Putamen (tissue), 1 donor: ENCODE measurements around the gene STX2.
"Not testable (repeated sequence)": the region's sequence is repeated elsewhere in the genome, so short reads cannot be mapped to it uniquely, and the experiment has no call there.

ENCODE experiments used
- DNase-seq: peaks from one replicate; pipeline ENCODE4 v3.0.0-alpha.2; 2016; ENCODE audit warnings: low spot score

STX2 gene

GRCh38 chr12:130764475-130765185, 74.4 kb downstream of the STX2 start:
- no peak for DNase-seq

GRCh38 chr12:130764073-130764472, 75.0 kb downstream of the STX2 start:
- no peak for DNase-seq

GRCh38 chr12:130762319-130762675, 76.8 kb downstream of the STX2 start:
- DNase-seq, result no peak

DNA sequence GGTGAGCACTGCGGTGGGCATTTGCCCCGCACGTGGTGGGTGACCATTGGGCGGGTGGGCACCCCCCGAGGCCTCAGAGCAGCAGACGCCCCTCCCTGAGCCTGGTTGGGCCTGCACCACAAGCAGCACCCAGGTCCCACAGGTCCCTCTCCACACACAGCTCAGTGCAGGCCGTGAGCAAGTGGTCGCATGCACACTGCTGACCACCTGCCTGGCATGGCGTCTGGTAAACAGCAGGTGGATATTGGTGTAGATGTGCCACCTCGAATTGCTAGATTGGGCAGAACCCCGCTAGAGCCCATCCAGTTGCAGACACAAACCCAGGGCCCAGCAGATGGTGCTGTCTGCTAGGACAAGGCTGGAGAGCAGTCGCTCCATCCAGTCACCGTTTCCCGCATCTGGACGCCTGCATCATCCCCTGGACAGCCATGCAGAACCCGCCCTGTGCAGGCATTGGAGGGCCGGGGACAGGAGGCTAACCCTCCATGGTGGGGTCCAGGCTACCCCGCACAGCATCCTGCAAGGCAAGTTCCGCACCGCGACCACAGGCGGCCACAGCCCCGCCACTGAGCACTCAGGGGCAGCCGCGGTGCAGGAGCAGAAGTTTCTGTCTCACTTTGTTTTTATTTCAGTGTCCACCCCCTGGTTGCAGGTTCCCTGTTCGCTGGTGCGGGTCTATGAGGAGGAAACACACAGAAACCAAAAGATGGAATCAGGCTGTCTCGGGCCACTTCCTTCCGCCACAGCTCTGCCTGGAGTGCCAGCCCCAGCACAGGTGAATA, 77.3 kb downstream of the STX2 start:
- DNase-seq, result peak; percentile 12

DNA sequence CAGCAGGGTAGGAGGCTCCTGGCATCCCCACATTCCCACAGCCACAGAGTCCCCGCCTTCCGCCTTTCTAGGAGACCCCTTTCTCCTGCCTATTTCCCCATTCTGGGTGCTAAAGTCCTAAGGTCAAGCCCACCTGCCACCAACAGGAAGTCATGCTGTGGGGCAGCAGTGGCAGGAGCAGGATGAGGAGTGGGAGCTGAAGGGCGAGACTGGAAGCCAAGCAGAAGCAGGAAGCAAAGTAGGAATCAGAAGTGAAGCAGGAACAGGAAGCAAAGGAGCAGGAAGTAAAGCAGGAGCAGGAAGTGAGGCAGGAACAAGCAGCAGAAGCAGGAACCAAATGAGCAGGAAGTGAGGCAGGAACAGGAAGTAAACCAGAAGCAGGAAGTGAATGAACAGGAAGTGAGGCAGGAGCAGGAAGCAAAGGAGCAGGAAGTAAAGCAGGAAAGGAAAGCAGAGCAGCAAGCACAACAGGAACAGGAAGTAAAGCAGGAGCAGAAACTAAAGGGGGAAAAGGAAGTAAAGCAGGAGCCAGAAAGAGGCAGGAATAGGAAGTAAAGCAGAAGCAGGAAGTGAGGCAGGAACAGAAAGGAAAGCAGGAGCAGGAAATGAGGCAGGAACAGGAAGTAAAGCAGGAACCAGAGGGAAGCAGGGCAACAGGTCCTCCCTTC, 84.7 kb downstream of the STX2 start:
- DNase-seq, result no peak

GRCh38 chr12:130752692-130753230, 86.3 kb downstream of the STX2 start:
- DNase-seq, result no peak

DNA sequence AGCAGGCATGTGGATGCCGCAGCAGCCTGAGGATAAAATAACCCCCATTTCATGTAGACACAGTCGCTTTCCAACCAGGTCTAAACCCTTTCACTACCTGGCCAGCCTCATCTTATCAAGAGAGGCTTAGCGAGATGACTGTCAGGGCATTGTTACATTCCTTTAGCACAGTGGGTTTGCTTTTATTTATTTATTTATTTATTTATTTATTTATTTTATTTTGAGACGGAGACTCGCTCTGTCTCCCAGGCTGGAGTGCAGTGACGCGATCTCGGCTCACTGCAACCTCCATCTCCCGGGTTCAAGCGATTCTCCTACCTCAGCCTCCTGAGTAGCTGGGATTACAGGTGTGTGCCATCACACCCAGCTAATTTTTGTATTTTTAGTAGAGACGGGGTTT, 87.0 kb downstream of the STX2 start:
- DNase-seq, result not testable (repeated sequence)

DNA sequence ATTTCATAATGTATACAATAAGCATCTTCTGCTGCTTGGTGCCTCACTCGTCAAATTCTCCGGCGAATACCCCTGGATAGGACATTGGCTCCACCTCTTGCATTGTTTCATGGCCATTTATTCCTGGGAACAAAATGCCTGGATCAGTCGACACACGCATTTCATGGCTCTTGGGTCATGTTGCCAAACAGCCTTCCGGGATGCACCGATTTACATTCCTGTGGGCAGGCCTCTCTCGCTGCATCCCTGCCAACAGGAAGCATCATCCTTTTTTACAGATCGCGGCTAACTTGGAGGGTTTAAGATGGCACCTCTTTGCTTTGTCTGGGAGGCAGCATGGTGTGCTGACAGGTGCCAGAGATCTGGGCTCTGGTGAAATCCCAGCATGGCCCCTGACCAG, 90.3 kb downstream of the STX2 start:
- no peak for DNase-seq

- DNase-seq, result peak; percentile 56
Observed at GRCh38 chr12:130747867-130748740, 90.9 kb downstream of the STX2 start.

DNA sequence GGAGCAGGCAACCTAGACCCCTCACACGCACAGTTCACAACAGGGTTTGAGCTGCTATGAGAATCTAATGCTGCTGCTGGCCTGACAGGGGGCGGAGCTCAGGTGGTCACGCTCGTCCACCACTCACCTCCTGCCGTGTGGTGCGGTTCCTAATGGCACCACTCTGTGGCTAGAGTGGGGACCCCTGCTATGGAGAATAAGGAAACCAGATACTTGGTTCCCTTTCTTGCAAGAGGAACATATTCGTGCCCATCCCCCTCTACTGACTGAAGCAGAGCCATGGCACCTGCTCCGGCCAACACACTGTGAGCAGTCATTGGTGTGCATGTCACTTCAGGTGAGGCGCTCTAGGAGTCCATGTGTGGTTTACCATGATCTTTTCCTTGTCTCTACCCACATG, 92.5 kb downstream of the STX2 start:
- no peak for DNase-seq

DNA sequence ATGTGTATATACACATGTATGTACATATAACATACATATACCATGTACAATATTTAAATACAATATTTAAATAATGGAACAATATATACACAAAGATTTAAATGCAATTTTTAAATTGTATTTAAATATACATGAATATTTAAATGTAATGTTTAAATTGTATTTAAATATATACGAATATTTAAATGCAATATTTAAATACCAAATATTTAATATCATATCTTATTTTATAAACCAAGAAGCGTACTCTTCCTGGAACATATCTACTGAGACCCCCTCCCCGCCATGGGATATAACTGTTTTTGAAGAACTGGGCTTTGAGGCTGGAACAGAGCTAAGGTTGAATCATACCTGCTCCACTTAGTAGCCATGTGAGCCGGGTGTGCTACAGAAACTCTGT, 93.1 kb downstream of the STX2 start:
- DNase-seq, result no peak

- no peak for DNase-seq
Observed at GRCh38 chr12:130744274-130744673, 94.8 kb downstream of the STX2 start.

DNA sequence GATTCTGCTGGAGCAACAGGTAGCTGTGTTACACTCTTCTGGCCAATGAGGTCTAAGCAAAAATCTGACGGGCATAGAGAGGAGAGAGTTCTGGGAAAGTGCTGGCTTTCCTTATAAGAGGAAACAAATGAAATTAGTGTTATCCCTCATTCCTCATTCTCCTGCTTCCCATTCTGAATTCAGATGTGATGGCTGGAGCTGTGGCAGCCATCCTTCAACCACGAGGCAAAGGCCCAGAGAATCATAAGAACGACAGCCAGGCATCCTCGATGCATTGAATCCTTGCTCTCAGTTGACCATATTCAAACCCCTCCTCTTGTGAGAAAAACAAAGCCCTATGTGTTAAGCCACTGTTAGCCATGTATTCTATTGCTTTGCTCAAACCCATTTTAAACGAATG, 95.4 kb downstream of the STX2 start:
- no peak for DNase-seq

DNA sequence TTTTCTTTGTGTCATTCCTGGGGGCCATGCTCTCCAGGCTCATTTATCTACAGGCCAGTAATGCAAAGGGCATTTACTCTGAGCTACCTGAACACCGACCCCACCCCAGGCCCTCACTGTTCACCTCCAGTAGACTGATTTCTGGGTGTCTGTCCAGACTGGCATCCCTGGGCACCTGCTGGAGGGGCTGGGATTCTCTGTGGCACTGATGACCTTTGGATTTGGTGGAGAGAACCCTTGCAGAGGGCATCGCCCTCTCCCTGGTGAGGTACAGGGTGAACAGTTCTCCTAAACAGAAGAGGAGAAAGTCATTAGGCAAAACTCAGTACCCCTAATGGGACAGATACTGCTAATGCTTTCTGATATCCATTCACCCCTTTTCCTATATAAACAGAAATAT, 95.9 kb downstream of the STX2 start:
- DNase-seq, result no peak

GRCh38 chr12:130742716-130743115, 96.3 kb downstream of the STX2 start:
- DNase-seq, result no peak

GRCh38 chr12:130742112-130742511, 96.9 kb downstream of the STX2 start:
- DNase-seq, result no peak
